ENCODE results near the gene TMIGD3.

The TMIGD3 gene

GRCh38 chr1:111446546-111446945, 56.9 kb downstream of the TMIGD3 start:
- DNase-seq, result no peak

DNA sequence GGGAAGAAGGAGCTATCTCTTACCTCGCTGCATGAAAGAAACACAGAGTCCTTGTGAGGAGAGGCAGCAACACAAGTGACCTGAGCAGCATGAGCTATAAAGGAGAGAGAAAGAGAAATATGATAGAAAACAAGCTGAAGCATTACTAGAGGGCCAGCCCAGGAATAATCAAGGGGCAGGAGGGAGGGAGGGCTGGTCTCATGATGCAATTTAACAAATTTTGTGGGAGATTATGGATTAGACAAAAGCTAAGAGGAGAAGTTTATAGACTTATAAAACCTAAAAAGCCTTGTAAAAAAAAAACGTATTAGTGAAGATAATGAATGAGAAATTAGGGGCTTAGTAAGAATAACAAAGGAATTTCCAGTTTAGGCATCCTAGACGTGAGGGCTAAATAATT, 59.4 kb downstream of the TMIGD3 start:
- DNase-seq, result no peak

- no peak for DNase-seq
Observed at GRCh38 chr1:111442457-111442856, 61.0 kb downstream of the TMIGD3 start.

DNA sequence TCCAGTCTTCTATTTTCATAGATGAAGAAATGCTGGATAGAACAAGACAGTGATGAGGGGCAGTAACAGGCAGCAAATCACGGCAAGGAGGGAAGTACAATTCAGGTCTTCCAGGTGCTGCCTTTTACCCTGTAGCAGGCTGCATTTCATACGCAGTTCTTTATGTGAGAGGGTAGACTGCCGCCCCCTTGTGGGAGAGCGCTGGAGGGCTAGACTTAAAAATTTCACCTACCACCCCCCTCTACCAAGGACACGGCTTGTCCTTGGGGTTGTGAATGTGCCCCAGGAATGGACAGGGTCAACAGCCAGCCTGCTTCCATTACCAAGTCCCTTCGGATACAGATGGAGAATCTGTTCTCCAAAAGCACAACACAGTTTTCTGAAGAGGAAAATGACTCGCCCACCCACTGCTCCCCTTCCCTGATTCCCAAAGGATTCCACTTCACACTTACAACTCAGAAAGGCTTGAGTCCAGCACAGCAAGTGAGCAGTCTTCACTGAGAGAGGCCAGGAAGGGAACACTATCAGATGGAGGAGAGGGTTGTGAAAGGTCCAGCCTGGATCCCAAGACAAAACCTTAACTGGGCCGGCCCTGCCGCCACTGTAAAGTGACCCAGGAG, 61.8 kb downstream of the TMIGD3 start:
- peak; percentile 13 for DNase-seq

DNA sequence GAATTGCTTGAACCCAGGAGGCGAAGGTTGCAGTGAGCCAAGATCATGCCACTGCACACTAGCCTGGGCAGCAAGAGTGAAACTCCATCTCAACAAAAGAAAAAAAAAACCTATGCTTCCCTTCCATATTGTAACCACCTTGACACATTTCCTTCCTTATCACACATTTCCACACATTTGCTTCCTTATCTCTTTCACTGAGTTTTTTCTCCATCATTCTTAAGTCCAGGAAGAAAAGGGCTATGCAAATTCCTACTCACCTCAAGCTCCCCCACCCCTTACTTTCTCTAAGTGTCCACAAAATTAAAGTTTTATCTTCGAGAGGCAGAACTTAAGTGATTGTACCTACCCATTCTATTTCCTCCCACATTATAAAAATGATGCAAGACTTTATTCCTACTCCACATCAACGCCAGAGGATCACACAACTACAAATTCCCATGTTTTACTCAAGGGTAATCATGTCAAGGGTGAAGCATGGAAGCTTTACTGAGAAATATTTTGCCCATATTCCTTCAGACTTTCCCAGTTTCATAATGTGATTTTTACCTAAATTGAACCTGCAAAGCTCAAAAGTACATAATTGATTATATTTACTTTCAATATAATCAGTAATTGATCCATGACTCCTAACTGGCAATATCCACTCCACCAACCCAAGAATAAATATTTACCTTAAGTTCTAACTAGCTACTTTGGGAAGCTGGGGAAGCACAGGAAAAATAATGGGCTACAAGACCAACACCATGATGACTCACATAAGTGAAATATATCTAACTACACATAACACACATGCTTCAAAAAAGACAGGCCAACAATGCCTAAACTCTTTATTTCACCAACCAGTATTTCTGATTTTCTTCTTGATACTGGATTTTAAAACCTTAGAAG, 63.7 kb downstream of the TMIGD3 start:
- DNase-seq, result no peak

DNA sequence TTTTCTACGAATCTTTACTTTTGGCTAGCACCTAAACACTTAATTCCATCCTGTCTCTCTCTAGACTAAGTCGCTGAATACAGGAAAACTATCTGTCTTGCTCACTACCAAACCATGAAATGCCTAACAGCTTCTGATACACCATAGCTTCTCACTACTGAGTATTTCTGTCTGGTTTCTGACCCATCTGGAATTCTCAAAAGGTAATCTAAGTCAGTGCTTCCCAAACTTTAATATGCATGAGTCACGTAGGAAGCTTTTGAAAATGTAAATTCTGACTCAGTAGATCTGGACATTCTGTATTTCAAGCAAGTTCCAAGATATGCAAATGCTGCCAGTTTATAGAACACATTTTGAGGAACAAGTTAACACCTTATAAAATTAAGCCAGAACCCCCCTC, 66.7 kb downstream of the TMIGD3 start:
- DNase-seq, result no peak
